IMR-90 (cell line): ENCODE data around the gene MS4A4E. TPM values are rescaled to one million over a fixed set of nuclear protein-coding genes. Genes with fewer than 3 reads are reported as not detected.

Experiments used
- ATAC-seq: fragments of 200-7000 bp; cut with Tn5 transposase; 2 replicates; pipeline ENCODE4 v1.9.1; 2020; ENCODE audit warnings: low read depth, mild to moderate bottlenecking, moderate library complexity
- BruUV-seq: library from RNA; stranded (reverse); fragments of 400-500 nt; replicated peaks from 2 replicates; lab custom pipeline; 2021; lab: Mats Ljungman, UMichigan
- CTCF ChIA-PET: fragments of 300-600 bp; formaldehyde crosslinking; extraction: SDS; loops from one replicate; lab custom pipeline; 2021; ENCODE audit warnings: antibody characterized with exemption; lab: Yijun Ruan, JAX
- POLR2A ChIA-PET: fragments of 300-600 bp; sonication (Branson Sonifier 250); formaldehyde crosslinking; loops from one replicate; lab custom pipeline; 2022; ENCODE audit warnings: antibody characterized with exemption; ENCODE audit not compliant: unreplicated experiment; lab: Charles Lee
- DNase-seq: peaks from one replicate; pipeline ENCODE4 v3.0.0; 2013
- H2AFZ ChIP-seq: replicated peaks from 2 replicates; pipeline ENCODE3; 2013; ENCODE audit warnings: low read length, mild to moderate bottlenecking; ENCODE audit not compliant: poor library complexity
- H2AK5ac ChIP-seq: 2 replicates; pipeline ENCODE4 v1.6.1; 2013; ENCODE audit warnings: low read depth, low read length, inconsistent platforms
- H2AK9ac ChIP-seq: replicated peaks from 2 replicates; pipeline ENCODE3; 2013; ENCODE audit warnings: mild to moderate bottlenecking, low read depth, low read length, moderate library complexity; ENCODE audit not compliant: poor library complexity
- H2BK120ac ChIP-seq: 2 replicates; pipeline ENCODE4 v1.6.1; 2013; ENCODE audit warnings: low read depth, low read length, inconsistent platforms
- H2BK15ac ChIP-seq: 3 replicates; pipeline ENCODE4 v1.6.1; 2013; ENCODE audit warnings: low read depth, low read length, inconsistent platforms
- H2BK20ac ChIP-seq: 2 replicates; pipeline ENCODE4 v1.6.1; 2013; ENCODE audit warnings: low read depth, mild to moderate bottlenecking, inconsistent platforms, low read length, moderate library complexity
- H2BK5ac ChIP-seq: 2 replicates; pipeline ENCODE4 v1.6.1; 2013; ENCODE audit warnings: mild to moderate bottlenecking, low read depth, low read length, inconsistent platforms; ENCODE audit not compliant: poor library complexity, severe bottlenecking
- H3K14ac ChIP-seq: replicated peaks from 2 replicates; pipeline ENCODE4 v1.6.1; 2013; ENCODE audit warnings: low read depth, low read length, inconsistent platforms
- H3K18ac ChIP-seq: 2 replicates; pipeline ENCODE4 v1.6.1; 2013; ENCODE audit warnings: low read depth, low read length, control low read depth
- H3K23ac ChIP-seq: 2 replicates; pipeline ENCODE4 v1.6.1; 2013; ENCODE audit warnings: low read depth, low read length, inconsistent platforms
- H3K27ac ChIP-seq: 2 replicates; pipeline ENCODE4 v1.5.1; 2013; ENCODE audit warnings: mild to moderate bottlenecking, control low read depth, low read length; ENCODE audit not compliant: insufficient read depth
- H3K27me3 ChIP-seq: 2 replicates; pipeline ENCODE4 v1.6.1; 2013; ENCODE audit warnings: low read length; ENCODE audit not compliant: control insufficient read depth, insufficient read depth
- H3K36me3 ChIP-seq: 2 replicates; pipeline ENCODE4 v1.6.1; 2013; ENCODE audit warnings: low read length, mixed read lengths; ENCODE audit not compliant: control insufficient read depth, insufficient read depth
- H3K4ac ChIP-seq: 2 replicates; pipeline ENCODE4 v1.6.1; 2013; ENCODE audit warnings: low read depth, low read length, inconsistent platforms
- H3K4me1 ChIP-seq: 2 replicates; pipeline ENCODE4 v1.6.1; 2013; ENCODE audit warnings: low read length, mixed read lengths; ENCODE audit not compliant: control insufficient read depth, insufficient read depth
- H3K4me2 ChIP-seq: 2 replicates; pipeline ENCODE4 v1.6.1; 2013; ENCODE audit warnings: low read depth, mild to moderate bottlenecking, control low read depth, low read length, moderate library complexity
- H3K4me3 ChIP-seq: 2 replicates; pipeline ENCODE4 v1.5.1; 2013; ENCODE audit warnings: low read depth, mild to moderate bottlenecking, control low read depth, low read length, moderate library complexity; ENCODE audit not compliant: insufficient read depth
- H3K56ac ChIP-seq: 2 replicates; pipeline ENCODE4 v1.6.1; 2013; ENCODE audit warnings: low read length, inconsistent platforms; ENCODE audit not compliant: insufficient read depth; ENCODE audit errors: extremely low read depth
- H3K79me1 ChIP-seq, 2 experiments: 2 replicates each; pipeline ENCODE4 v1.6.1; 2013; ENCODE audit warnings: low read length in 2 of 2, inconsistent platforms in 1 of 2, low read depth in 1 of 2
- H3K9ac ChIP-seq: 2 replicates; pipeline ENCODE4 v1.6.1; 2013; ENCODE audit warnings: low read depth, low read length, control low read depth
- H3K9me1 ChIP-seq: 2 replicates; pipeline ENCODE4 v1.6.1; 2013; ENCODE audit warnings: low read length, inconsistent platforms; ENCODE audit not compliant: insufficient read depth
- H3K9me3 ChIP-seq: 2 replicates; pipeline ENCODE4 v1.6.1; 2013; ENCODE audit warnings: low read length; ENCODE audit not compliant: control insufficient read depth, insufficient read depth
- H4K20me1 ChIP-seq: 2 replicates; pipeline ENCODE4 v1.6.1; 2013; ENCODE audit warnings: low read length, inconsistent platforms; ENCODE audit not compliant: insufficient read depth
- H4K5ac ChIP-seq: 2 replicates; pipeline ENCODE4 v1.6.1; 2013; ENCODE audit warnings: mild to moderate bottlenecking, low read depth, low read length, control low read depth
- H4K8ac ChIP-seq, 2 experiments: 2 replicates each; pipeline ENCODE4 v1.6.1; 2013; ENCODE audit warnings: low read depth in 2 of 2, low read length in 2 of 2, control low read depth in 1 of 2, inconsistent platforms in 1 of 2
- H4K91ac ChIP-seq: 2 replicates; pipeline ENCODE4 v1.6.1; 2013; ENCODE audit warnings: low read depth, low read length, inconsistent platforms; ENCODE audit not compliant: insufficient read depth
- BHLHE40 ChIP-seq: fragments of 150-350 bp; IDR thresholded peaks from 2 replicates; pipeline ENCODE4 v1.6.1; 2016; ENCODE audit warnings: mild to moderate bottlenecking, low read depth, low read length
- CEBPB ChIP-seq: IDR thresholded peaks from 2 replicates; pipeline ENCODE4 v1.6.1; 2012; ENCODE audit warnings: low read depth, low read length, improper control_type of control experiment
- CHD1 ChIP-seq: IDR thresholded peaks from 2 replicates; pipeline ENCODE4 v1.6.1; 2012; ENCODE audit warnings: low read depth, low read length, improper control_type of control experiment
- FOS ChIP-seq: fragments of 150-350 bp; IDR thresholded peaks from 2 replicates; pipeline ENCODE4 v1.6.1; 2016; ENCODE audit warnings: low read depth, low read length
- MAZ ChIP-seq: IDR thresholded peaks from 2 replicates; pipeline ENCODE4 v1.6.1; 2012; ENCODE audit warnings: low read depth, mild to moderate bottlenecking, low read length, improper control_type of control experiment, moderate library complexity, borderline replicate concordance
- MXI1 ChIP-seq: IDR thresholded peaks from 2 replicates; pipeline ENCODE4 v1.6.1; 2012; ENCODE audit warnings: low read depth, mild to moderate bottlenecking, low read length, moderate library complexity, borderline replicate concordance
- NFE2L2 ChIP-seq: fragments of 150-350 bp; IDR thresholded peaks from 2 replicates; pipeline ENCODE4 v1.6.1; 2016; ENCODE audit warnings: low read depth, mild to moderate bottlenecking, low read length
- POLR2A ChIP-seq: IDR thresholded peaks from 2 replicates; pipeline ENCODE4 v1.6.1; 2012; ENCODE audit warnings: mild to moderate bottlenecking, low read depth, low read length
- RAD21 ChIP-seq: IDR thresholded peaks from 2 replicates; pipeline ENCODE4 v1.6.1; 2012; ENCODE audit warnings: low read length, improper control_type of control experiment
- RCOR1 ChIP-seq: IDR thresholded peaks from 2 replicates; pipeline ENCODE4 v1.6.1; 2012; ENCODE audit warnings: mild to moderate bottlenecking, low read length, improper control_type of control experiment; ENCODE audit not compliant: insufficient replicate concordance
- RFX5 ChIP-seq: IDR thresholded peaks from 2 replicates; pipeline ENCODE4 v1.8.0; 2012; ENCODE audit warnings: low read depth, mild to moderate bottlenecking, low read length, moderate library complexity
- SMC3 ChIP-seq: fragments of 150-350 bp; IDR thresholded peaks from 2 replicates; pipeline ENCODE4 v1.6.1; 2016; ENCODE audit warnings: low read depth, mild to moderate bottlenecking, antibody characterized with exemption, low read length, moderate library complexity
- USF2 ChIP-seq: fragments of 150-350 bp; IDR thresholded peaks from 2 replicates; pipeline ENCODE4 v1.6.1; 2017; ENCODE audit warnings: mild to moderate bottlenecking, antibody characterized with exemption, low read length, low read depth
- WGBS, 2 experiments: methylation state at CpG; one replicate each; pipeline versions ENCODE4 v1.1.5 to v1.1.7; 2013; ENCODE audit warnings: missing lambda C conversion rate in 2 of 2; ENCODE audit not compliant: insufficient read length in 1 of 2; ENCODE audit errors: extremely low coverage in 2 of 2; 5-methylcytosine and 5-hydroxymethylcytosine counted together
- dilution Hi-C: fragments of 300-500 bp; cut with HindIII; formaldehyde crosslinking; loops from one replicate; pipeline ENCODE4 v1.14.3; 2018; ENCODE audit warnings: low sequenced_read_pairs; ENCODE audit not compliant: unreplicated experiment
- in situ Hi-C: fragments of 300-500 bp; cut with MboI; formaldehyde crosslinking; loops from 3 replicates; pipeline ENCODE4 v1.14.3; 2019; ENCODE audit warnings: low sequenced_read_pairs, inconsistent platforms, mixed read lengths
- intact Hi-C: fragments of 100-400 bp; cut with micrococcal nuclease; formaldehyde crosslinking; loops from 2 replicates; pipeline ENCODE4 v1.10.0; 2022
- polyA plus RNA-seq, 3 experiments: library from polyadenylated mRNA; depleted of rRNA; stranded (reverse); fragments of >200 nt; gene quantifications; 2 replicates each; pipeline ENCODE4 v1.2.3, GENCODE V29; 2012; ENCODE audit warnings: low replicate concordance in 1 of 3
- total RNA-seq: library from RNA; depleted of rRNA; stranded (reverse); fragments of >200 nt; gene quantifications from 2 replicates; pipeline ENCODE4 v1.2.3, GENCODE V29; 2012
- TF ChIP-seq, protein P1 (sequence below): conservative IDR thresholded peaks from 2 replicates; pipeline ENCODE4 v1.5.1; 2012; ENCODE audit warnings: mild to moderate bottlenecking, low read depth, low read length, improper control_type of control experiment
- TF ChIP-seq, protein P2 (sequence below): fragments of 150-350 bp; IDR thresholded peaks from 2 replicates; pipeline ENCODE4 v1.6.1; 2016; ENCODE audit warnings: low read depth, mild to moderate bottlenecking, low read length, moderate library complexity, borderline replicate concordance

MS4A4E gene
- total and polyA plus RNA-seq, 2 of the 4 experiments (the other 2 are of a cell fraction), result not detected

DNA sequence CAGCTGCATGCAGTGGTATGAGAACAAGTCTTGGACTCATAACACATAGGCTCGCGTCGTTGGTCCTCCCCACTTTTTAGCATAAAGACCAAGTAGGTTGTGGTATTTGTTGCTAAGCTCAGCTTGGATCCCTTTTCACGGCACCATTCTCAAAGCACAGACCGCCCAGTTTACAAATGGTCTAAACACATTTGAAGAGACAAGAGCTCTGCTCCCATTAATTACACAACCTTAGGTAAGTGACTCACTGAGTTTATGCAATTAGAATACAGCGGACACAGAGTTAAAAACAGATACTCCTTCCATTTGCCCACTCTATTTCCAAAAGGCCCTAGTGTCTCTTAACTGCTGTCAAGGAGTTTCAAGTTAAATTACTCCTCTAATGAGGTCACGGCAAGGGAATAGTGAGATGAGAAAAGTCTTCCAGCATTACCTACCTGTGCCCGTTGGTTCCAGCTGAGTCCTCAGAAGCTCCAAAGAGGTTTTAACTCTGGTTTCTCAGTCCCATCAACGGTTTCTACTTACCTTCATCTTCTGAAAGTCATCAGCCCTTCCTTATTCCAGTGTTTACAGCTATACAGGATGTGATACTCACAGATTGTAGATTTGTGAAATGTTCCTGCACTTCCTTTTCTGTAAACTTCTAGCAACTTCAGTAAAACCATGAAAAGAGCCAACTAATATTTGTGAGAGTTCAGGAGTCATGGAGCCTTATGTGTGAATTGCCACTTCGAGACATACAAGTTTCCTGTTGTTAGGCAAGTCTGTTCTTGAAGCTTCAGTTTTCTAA lies 60.2 kb downstream of the MS4A4E start, which contains the start of gene MS4A6A:
Gene MS4A6A (minus strand): TSS at position 543 of the 790 bp plus-strand sequence. CDS start 1,356 bp downstream, outside the sequence.
- POLR2A ChIA-PET, result no interaction called here
- Histone ChIP-seq H3K36me3 (no peaks in the 10 kb centered on the region), H3K4me1 (no peaks in the 10 kb centered on the region), H3K18ac (no peak within 1 kb of the TSS), H4K5ac (no peak within 1 kb of the TSS), H2AK5ac (no peak within 1 kb of the TSS), H3K4me2 (no peak within 1 kb of the TSS), H2AFZ (no peak within 1 kb of the TSS), H3K56ac (no peak within 1 kb of the TSS), H2BK120ac (no peak within 1 kb of the TSS), H3K4me3 (no peak within 1 kb of the TSS), H3K4ac (no peak within 1 kb of the TSS), H3K27me3 (no peaks in the 10 kb centered on the region), H4K8ac (no peak within 1 kb of the TSS), H4K20me1 (no peaks in the 10 kb centered on the region), H3K79me1 (no peaks in the 10 kb centered on the region), H2BK15ac (no peak within 1 kb of the TSS), H4K91ac (no peak within 1 kb of the TSS), H3K9ac (no peak within 1 kb of the TSS), H3K9me3 (peaks cover 2% of the 10 kb centered on the region; the same call in 1 of the 2 replicates), H3K27ac (no peak within 1 kb of the TSS), H3K9me1 (no peaks in the 10 kb centered on the region), H3K14ac (no peak within 1 kb of the TSS), H2BK20ac (no peak within 1 kb of the TSS), H2BK5ac (no peak within 1 kb of the TSS), H2AK9ac (no peak within 1 kb of the TSS), H3K23ac (no peak within 1 kb of the TSS)
- WGBS, 2 experiments, result no CpG with 5 or more reads among the region's 10 CpGs
- dilution Hi-C loops, result no loop called here
- DNase-seq (no peak), ATAC-seq (no peak)
- in situ Hi-C loops, result loop anchor here (25.0 kb wide), 1 partner anchor 345 kb away; the partner anchor contains the start of gene CBLIF
- CTCF ChIA-PET, result interaction anchor here (0.5 kb wide), 1 partner anchor 229 kb away, joined by 3 read pairs; no protein-coding TSS in a partner anchor
- no TSS peak for BruUV-seq
- intact Hi-C loops, result no loop called here
- no peak for TF ChIP-seq CHD1
- no peak for TF ChIP-seq SMC3
- TF ChIP-seq USF2, result no peak
- no peak for TF ChIP-seq RAD21
- TF ChIP-seq NFE2L2, result no peak
- no peak for TF ChIP-seq POLR2A
- TF ChIP-seq, protein P1, sequence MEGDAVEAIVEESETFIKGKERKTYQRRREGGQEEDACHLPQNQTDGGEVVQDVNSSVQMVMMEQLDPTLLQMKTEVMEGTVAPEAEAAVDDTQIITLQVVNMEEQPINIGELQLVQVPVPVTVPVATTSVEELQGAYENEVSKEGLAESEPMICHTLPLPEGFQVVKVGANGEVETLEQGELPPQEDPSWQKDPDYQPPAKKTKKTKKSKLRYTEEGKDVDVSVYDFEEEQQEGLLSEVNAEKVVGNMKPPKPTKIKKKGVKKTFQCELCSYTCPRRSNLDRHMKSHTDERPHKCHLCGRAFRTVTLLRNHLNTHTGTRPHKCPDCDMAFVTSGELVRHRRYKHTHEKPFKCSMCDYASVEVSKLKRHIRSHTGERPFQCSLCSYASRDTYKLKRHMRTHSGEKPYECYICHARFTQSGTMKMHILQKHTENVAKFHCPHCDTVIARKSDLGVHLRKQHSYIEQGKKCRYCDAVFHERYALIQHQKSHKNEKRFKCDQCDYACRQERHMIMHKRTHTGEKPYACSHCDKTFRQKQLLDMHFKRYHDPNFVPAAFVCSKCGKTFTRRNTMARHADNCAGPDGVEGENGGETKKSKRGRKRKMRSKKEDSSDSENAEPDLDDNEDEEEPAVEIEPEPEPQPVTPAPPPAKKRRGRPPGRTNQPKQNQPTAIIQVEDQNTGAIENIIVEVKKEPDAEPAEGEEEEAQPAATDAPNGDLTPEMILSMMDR, result no peak
- no peak for TF ChIP-seq CEBPB
- TF ChIP-seq MXI1, result no peak
- no peak for TF ChIP-seq MAZ
- no peak for TF ChIP-seq RFX5
- no peak for TF ChIP-seq BHLHE40
- TF ChIP-seq, protein P2, sequence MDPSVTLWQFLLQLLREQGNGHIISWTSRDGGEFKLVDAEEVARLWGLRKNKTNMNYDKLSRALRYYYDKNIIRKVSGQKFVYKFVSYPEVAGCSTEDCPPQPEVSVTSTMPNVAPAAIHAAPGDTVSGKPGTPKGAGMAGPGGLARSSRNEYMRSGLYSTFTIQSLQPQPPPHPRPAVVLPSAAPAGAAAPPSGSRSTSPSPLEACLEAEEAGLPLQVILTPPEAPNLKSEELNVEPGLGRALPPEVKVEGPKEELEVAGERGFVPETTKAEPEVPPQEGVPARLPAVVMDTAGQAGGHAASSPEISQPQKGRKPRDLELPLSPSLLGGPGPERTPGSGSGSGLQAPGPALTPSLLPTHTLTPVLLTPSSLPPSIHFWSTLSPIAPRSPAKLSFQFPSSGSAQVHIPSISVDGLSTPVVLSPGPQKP, result no peak
- no peak for TF ChIP-seq RCOR1
- no peak for TF ChIP-seq FOS
